Testis (tissue), 3 donors: ENCODE results near the gene TBC1D16. TPM values are rescaled to one million over a fixed set of nuclear protein-coding genes. Genes with fewer than 3 reads are reported as not detected.

Source experiments
- DNase-seq: peaks from one replicate; pipeline ENCODE4 v3.0.0-alpha.2; 2019
- H3K27ac ChIP-seq, 2 donors: fragments of 200-600 bp; sonication (generic); one replicate each; pipeline ENCODE4 v1.5.1; 2019
- H3K27me3 ChIP-seq: fragments of 200-600 bp; sonication (generic); one replicate; pipeline ENCODE4 v1.5.1; 2019
- H3K36me3 ChIP-seq: fragments of 200-600 bp; sonication (generic); one replicate; pipeline ENCODE4 v1.5.1; 2017; ENCODE audit warnings: low read depth; ENCODE audit errors: missing control alignments
- H3K4me1 ChIP-seq: fragments of 200-600 bp; sonication (generic); one replicate; pipeline ENCODE4 v1.5.1; 2019
- H3K4me3 ChIP-seq, 2 donors: fragments of 200-600 bp; sonication (generic); one replicate each; pipeline ENCODE4 v1.5.1; 2017 to 2019
- H3K9me3 ChIP-seq: fragments of 200-600 bp; sonication (generic); one replicate; pipeline ENCODE4 v1.5.1; 2017
- CTCF ChIP-seq, 3 experiments: fragments of 450-650 bp in 2 of 3; fragments of 200-600 bp in 1 of 3; sonication (generic) in 1 of 3; IDR thresholded peaks; one replicate each; pipeline ENCODE4 v1.5.1; 2016 to 2019; ENCODE audit warnings: antibody characterized with exemption in 3 of 3, mild to moderate bottlenecking in 2 of 3, moderate library complexity in 1 of 3
- POLR2A ChIP-seq: fragments of 450-650 bp; IDR thresholded peaks from one replicate; pipeline ENCODE4 v1.6.1; 2017; ENCODE audit warnings: antibody characterized with exemption, mild to moderate bottlenecking, moderate library complexity
- WGBS, 2 donors: methylation state at CpG; one replicate each; pipeline ENCODE4 v1.1.5; 2018; 5-methylcytosine and 5-hydroxymethylcytosine counted together
- intact Hi-C: fragments of 100-400 bp; cut with DNase I; formaldehyde crosslinking; loops from one replicate; pipeline ENCODE4 v1.15.1; 2023; ENCODE audit warnings: low total_unique reads
- polyA plus RNA-seq: library from polyadenylated mRNA; stranded (reverse); fragments of 350-450 nt; fragmentation: Illumina TruSeq; extraction: RNeasy Lipid Tissue Mini Kit (QIAGEN cat#74804); gene quantifications from one replicate; pipeline ENCODE4 v1.2.3, GENCODE V29; 2014; ENCODE audit warnings: low read depth, low replicate concordance; ENCODE audit not compliant: insufficient read depth
- total RNA-seq, 2 donors: library from RNA; depleted of rRNA; stranded (reverse); fragments of >200 nt; gene quantifications; one replicate each; pipeline ENCODE4 v1.2.3, GENCODE V29; 2016

Gene TBC1D16
- total and polyA plus RNA-seq, 3 donors from 2014 or later, result 11.0 to 16.0 (median 11.7) TPM

GRCh38 chr17:79946352-79947231, 89.1 kb downstream of the TBC1D16 start:
- Histone ChIP-seq H3K4me1 (peaks cover 26% of the 10 kb centered on the region), H3K27ac (no peak overlapping the region), H3K36me3 (no peaks in the 10 kb centered on the region), H3K4me3 (no peak overlapping the region), H3K27me3 (no peaks in the 10 kb centered on the region), H3K9me3 (no peaks in the 10 kb centered on the region)
- DNase-seq, result no peak
- TF ChIP-seq POLR2A, result no peak
- TF ChIP-seq CTCF (IDR thresholded peaks at IDR 0.05), result no peak
- intact Hi-C loops, result no loop called here
- 88 to 95% methylated on average over 11 to 25 of the region's 25 CpGs for WGBS, 2 donors

- H3K9me3 ChIP-seq, result no peaks in the 10 kb centered on the region
- 86 to 94% methylated on average over 12 to 25 of the region's 25 CpGs for WGBS, 2 donors
- intact Hi-C loops, result no loop called here
- no peak for DNase-seq
- H3K27me3 ChIP-seq, result no peaks in the 10 kb centered on the region
- no peak overlapping the region for H3K27ac ChIP-seq
- H3K36me3 ChIP-seq, result no peaks in the 10 kb centered on the region
- peaks cover 18% of the 10 kb centered on the region for H3K4me1 ChIP-seq
- no peak overlapping the region for H3K4me3 ChIP-seq
- TF ChIP-seq POLR2A, result no peak
- no peak for TF ChIP-seq CTCF (IDR thresholded peaks at IDR 0.05)
Measured at GRCh38 chr17:79945591-79946255, 89.9 kb downstream of the TBC1D16 start.

GRCh38 chr17:79944821-79945391, 90.8 kb downstream of the TBC1D16 start:
- Histone ChIP-seq H3K27ac (no peak overlapping the region), H3K4me1 (peaks cover 18% of the 10 kb centered on the region), H3K36me3 (no peaks in the 10 kb centered on the region), H3K9me3 (no peaks in the 10 kb centered on the region), H3K27me3 (no peaks in the 10 kb centered on the region), H3K4me3 (no peak overlapping the region)
- DNase-seq, result no peak
- intact Hi-C loops, result no loop called here
- 96 to 98% methylated on average over 16 to 31 of the region's 31 CpGs for WGBS, 2 donors
- TF ChIP-seq POLR2A (no peak), CTCF (IDR thresholded peaks at IDR 0.05) (no peak)

GRCh38 chr17:79944251-79944812, 91.3 kb downstream of the TBC1D16 start:
- intact Hi-C loops, result no loop called here
- 95 to 97% methylated on average over 16 to 23 of the region's 23 CpGs for WGBS, 2 donors
- DNase-seq, result peak; percentile 6
- no peak overlapping the region for H3K4me3 ChIP-seq
- no peaks in the 10 kb centered on the region for H3K9me3 ChIP-seq
- TF ChIP-seq CTCF (IDR thresholded peaks at IDR 0.05), result no peak
- H3K27ac ChIP-seq, result no peak overlapping the region
- H3K27me3 ChIP-seq, result no peaks in the 10 kb centered on the region
- H3K36me3 ChIP-seq, result no peaks in the 10 kb centered on the region
- H3K4me1 ChIP-seq, result peaks cover 16% of the 10 kb centered on the region
